PC-9 (cell line): ENCODE results near the gene SAMD11.

Source experiments
- CTCF ChIP-seq: fragments of 200-600 bp; sonication (generic); conservative IDR thresholded peaks from 2 replicates; pipeline ENCODE4 v1.6.1; 2017; ENCODE audit warnings: mixed run types, antibody characterized with exemption, mild to moderate bottlenecking, moderate library complexity
- EZH2 ChIP-seq: fragments of 200-600 bp; sonication (generic); IDR thresholded peaks from 2 replicates; pipeline ENCODE4 v1.8.0; 2017; ENCODE audit warnings: antibody characterized with exemption, low read depth

DNA sequence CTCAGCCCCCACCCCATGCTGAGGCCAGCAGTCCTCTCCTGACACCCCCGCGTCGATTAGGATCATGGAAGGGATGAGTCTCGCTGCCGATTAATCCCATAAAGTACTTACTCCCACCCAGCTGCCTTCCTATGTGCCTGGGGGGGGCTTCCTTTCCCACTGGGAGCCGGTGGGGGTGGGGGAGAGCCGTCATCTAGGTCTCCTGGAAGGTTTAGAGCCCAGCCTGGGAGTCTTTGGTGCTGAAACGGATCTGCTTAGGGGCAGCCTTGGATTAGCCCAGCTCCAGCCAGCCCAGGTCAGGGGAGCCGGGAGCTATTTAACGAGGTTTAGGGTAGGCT is 9.8 kb downstream of the SAMD11 start:
- TF ChIP-seq CTCF (no peak), EZH2 (no peak)
